Sigmoid colon (tissue), 4 donors: ENCODE results near the gene NCBP3.

Source experiments
- CTCF ChIP-seq, 4 experiments: fragments of 450-650 bp in 3 of 4; fragments of 200-600 bp in 1 of 4; IDR thresholded peaks; one replicate each; pipeline ENCODE4 v1.5.1; 2016 to 2019; ENCODE audit warnings: antibody characterized with exemption in 4 of 4, mild to moderate bottlenecking in 3 of 4, moderate library complexity in 2 of 4
- EP300 ChIP-seq, 4 donors: sonication (generic); formaldehyde crosslinking; IDR thresholded peaks; one replicate each; pipeline ENCODE4 v1.6.1; 2017; ENCODE audit warnings: antibody characterized with exemption in 4 of 4
- POLR2A ChIP-seq, 2 donors: fragments of 450-650 bp; IDR thresholded peaks; one replicate each; pipeline ENCODE4 v1.6.1; 2016; ENCODE audit warnings: antibody characterized with exemption in 2 of 2, mild to moderate bottlenecking in 2 of 2, moderate library complexity in 2 of 2
- POLR2AphosphoS5 ChIP-seq, 4 donors: sonication (generic); formaldehyde crosslinking; IDR thresholded peaks; one replicate each; pipeline ENCODE4 v1.6.1; 2017; ENCODE audit warnings: antibody characterized with exemption in 4 of 4

GRCh38 chr17:3826191-3826590, 19.9 kb downstream of the NCBP3 start:
- TF ChIP-seq CTCF (IDR thresholded peaks at IDR 0.05) (no peak), POLR2A (IDR thresholded peaks at IDR 0.05) (no peak), POLR2AphosphoS5 (IDR thresholded peaks at IDR 0.05) (no peak), EP300 (IDR thresholded peaks at IDR 0.05) (no peak)
